Muscle layer of colon (tissue), 2 donors: ENCODE data around the gene ZNF783.
"Not testable (repeated sequence)": the region's sequence is repeated elsewhere in the genome, so short reads cannot be mapped to it uniquely, and the experiment has no call there.

Experiments
- H3K27ac ChIP-seq: one replicate; pipeline ENCODE4 v1.7.0; 2013; ENCODE audit warnings: low read depth, mild to moderate bottlenecking, low read length, moderate library complexity
- H3K27me3 ChIP-seq, 2 donors: one replicate each; pipeline ENCODE4 v1.7.0; 2013; ENCODE audit warnings: low read length in 2 of 2, mild to moderate bottlenecking in 2 of 2; ENCODE audit not compliant: insufficient read depth in 2 of 2, control insufficient read depth in 1 of 2
- H3K36me3 ChIP-seq: one replicate; pipeline ENCODE4 v1.7.0; 2013; ENCODE audit warnings: mild to moderate bottlenecking, low read length; ENCODE audit not compliant: insufficient read depth
- H3K4me1 ChIP-seq: one replicate; pipeline ENCODE4 v1.7.0; 2013; ENCODE audit warnings: mild to moderate bottlenecking, low read length; ENCODE audit not compliant: insufficient read depth
- H3K4me3 ChIP-seq, 2 donors: one replicate each; pipeline ENCODE4 v1.7.0; 2013; ENCODE audit warnings: low read length in 2 of 2, low read depth in 1 of 2, mild to moderate bottlenecking in 1 of 2, moderate library complexity in 1 of 2
- H3K9ac ChIP-seq: one replicate; pipeline ENCODE4 v1.7.0; 2013; ENCODE audit warnings: low read length
- H3K9me3 ChIP-seq: one replicate; pipeline ENCODE4 v1.7.0; 2013; ENCODE audit warnings: mild to moderate bottlenecking, low read length
- donor health status: abdominal sarcoma.
- donor health status: Adenocarcinoma of cecum.

The ZNF783 gene

GRCh38 chr7:149226366-149226765 lies 35.6 kb upstream of the ZNF783 start:
- H3K4me1 ChIP-seq, H3K27ac ChIP-seq, H3K9ac ChIP-seq, H3K9me3 ChIP-seq, H3K4me3 ChIP-seq, H3K27me3 ChIP-seq: not testable (repeated sequence)
- H3K36me3 ChIP-seq, result peaks cover 14% of the 10 kb centered on the region

- Histone ChIP-seq H3K9ac (no peak overlapping the region), H3K4me1 (no peaks in the 10 kb centered on the region), H3K27me3 (no peaks in the 10 kb centered on the region), H3K36me3 (peaks cover 13% of the 10 kb centered on the region), H3K4me3 (no peak overlapping the region), H3K27ac (no peak overlapping the region), H3K9me3 (no peaks in the 10 kb centered on the region)
Measured at GRCh38 chr7:149226840-149227494, 35.0 kb upstream of the ZNF783 start.

- Histone ChIP-seq H3K4me1 (no peaks in the 10 kb centered on the region), H3K36me3 (peaks cover 9% of the 10 kb centered on the region), H3K27me3 (peaks cover 0 to 3% of the 10 kb centered on the region in 2 donors), H3K4me3 (no peak overlapping the region), H3K27ac (no peak overlapping the region), H3K9ac (no peak overlapping the region), H3K9me3 (no peaks in the 10 kb centered on the region)
Measured at GRCh38 chr7:149228831-149229471, 33.0 kb upstream of the ZNF783 start.

DNA sequence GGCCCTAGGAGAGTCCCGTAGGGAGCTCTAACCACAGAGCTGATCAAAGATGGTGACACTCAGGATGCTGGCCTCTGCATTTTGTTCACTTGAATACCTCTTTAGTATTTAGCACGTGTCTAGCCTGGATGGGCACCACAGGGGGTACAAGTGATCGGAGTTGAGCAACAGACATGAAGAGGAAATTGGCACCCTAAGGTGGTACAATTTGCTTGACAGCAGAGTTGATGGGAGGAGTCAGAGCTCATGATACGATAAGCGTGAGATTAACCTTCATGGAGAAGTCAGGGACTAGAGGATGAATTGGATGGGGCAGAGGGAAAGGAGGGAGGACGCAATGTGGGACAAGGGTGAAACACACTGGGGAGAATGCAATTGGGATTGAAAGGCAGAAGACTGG lies 32.5 kb upstream of the ZNF783 start:
- H3K9ac ChIP-seq, result no peak overlapping the region
- H3K4me3 ChIP-seq, result no peak overlapping the region
- H3K9me3 ChIP-seq, result no peaks in the 10 kb centered on the region
- H3K36me3 ChIP-seq, result peaks cover 7% of the 10 kb centered on the region
- no peaks in the 10 kb centered on the region for H3K4me1 ChIP-seq
- no peak overlapping the region for H3K27ac ChIP-seq
- peaks cover 0 to 3% of the 10 kb centered on the region in 2 donors for H3K27me3 ChIP-seq

- H3K9me3 ChIP-seq, result no peaks in the 10 kb centered on the region
- no peak overlapping the region for H3K27ac ChIP-seq
- no peaks in the 10 kb centered on the region for H3K36me3 ChIP-seq
- no peak overlapping the region for H3K9ac ChIP-seq
- H3K4me1 ChIP-seq, result no peaks in the 10 kb centered on the region
- H3K27me3 ChIP-seq, result peaks cover 0 to 3% of the 10 kb centered on the region in 2 donors
- no peak overlapping the region for H3K4me3 ChIP-seq
Measured at GRCh38 chr7:149232362-149232761, 29.6 kb upstream of the ZNF783 start.

DNA sequence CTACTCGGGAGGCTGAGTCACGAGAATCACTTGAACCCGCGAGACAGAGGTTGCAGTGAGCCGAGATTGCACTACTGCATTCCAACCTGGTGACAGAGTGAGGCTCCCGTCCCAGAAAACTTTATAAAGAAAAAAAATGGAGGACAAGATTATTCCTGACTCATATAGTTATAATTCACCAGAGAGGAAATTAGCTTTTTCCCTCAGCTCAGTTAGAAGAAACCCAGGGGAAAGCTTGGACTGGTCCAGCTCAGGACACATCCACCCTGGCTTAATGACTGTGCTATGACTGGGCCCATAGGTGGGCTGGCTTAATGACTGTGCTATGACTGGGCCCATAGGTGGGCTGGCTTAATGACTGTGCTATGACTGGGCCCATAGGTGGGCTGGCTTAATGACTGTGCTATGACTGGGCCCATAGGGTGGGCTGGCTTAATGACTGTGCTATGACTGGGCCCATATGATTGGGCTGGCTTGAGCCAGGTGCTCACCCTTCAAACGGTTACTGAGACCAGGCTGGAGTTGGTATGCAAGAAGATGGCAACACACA lies 28.3 kb upstream of the ZNF783 start:
- H3K4me3 ChIP-seq, H3K9me3 ChIP-seq, H3K4me1 ChIP-seq, H3K27ac ChIP-seq, H3K36me3 ChIP-seq, H3K27me3 ChIP-seq, H3K9ac ChIP-seq: not testable (repeated sequence)

DNA sequence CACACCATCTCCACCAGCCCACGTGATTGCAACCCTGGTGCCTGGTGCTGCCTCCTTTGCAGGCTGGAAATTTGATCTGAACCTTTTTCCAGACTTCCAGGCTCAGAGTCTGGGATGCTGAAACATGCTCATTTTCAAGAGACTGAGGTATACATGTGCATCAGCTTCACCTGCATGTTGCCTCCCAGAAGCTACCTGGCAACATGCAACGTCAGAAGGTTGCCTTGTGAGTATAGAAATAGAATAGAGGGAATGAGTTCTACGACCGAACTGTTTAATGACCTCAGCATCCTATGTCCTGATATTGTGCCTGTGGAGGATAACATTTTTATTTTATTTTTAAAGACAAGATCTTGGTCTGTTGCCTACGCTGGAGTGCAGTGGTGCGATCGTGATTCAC lies 24.5 kb upstream of the ZNF783 start:
- H3K27ac ChIP-seq, result no peak overlapping the region

DNA sequence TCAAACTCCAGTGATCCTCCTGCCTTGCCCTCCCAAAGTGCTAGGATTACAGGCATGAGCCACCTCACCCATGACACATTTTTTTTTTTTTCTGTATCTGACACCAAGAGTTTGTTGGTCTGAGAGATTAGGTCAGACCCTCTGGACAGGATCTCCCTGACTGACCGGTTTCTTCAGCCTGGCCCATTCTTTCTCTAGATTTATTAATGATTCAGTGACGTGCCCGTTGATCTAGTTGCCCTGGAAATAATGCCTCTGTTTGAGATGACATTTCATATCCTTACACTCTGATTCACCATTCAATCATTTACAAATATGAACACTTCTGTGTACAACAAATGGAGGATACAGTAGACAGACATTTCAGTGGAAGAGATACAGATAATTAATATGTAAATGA lies 23.9 kb upstream of the ZNF783 start:
- H3K36me3 ChIP-seq, result no peaks in the 10 kb centered on the region
- no peak overlapping the region for H3K4me3 ChIP-seq
- H3K27ac ChIP-seq, result no peak overlapping the region
- no peaks in the 10 kb centered on the region for H3K9me3 ChIP-seq
- peaks cover 14% of the 10 kb centered on the region for H3K4me1 ChIP-seq
- H3K27me3 ChIP-seq, result peaks cover 0 to under 1% of the 10 kb centered on the region in 2 donors
- no peak overlapping the region for H3K9ac ChIP-seq

More for the DNA sequence above, 24.5 kb upstream of the ZNF783 start:
- H3K4me1 ChIP-seq, result peaks cover 14% of the 10 kb centered on the region
- H3K9ac ChIP-seq, result no peak overlapping the region
- H3K4me3 ChIP-seq, result no peak overlapping the region
- H3K9me3 ChIP-seq, result no peaks in the 10 kb centered on the region
- no peaks in the 10 kb centered on the region for H3K36me3 ChIP-seq
- peaks cover 0 to 3% of the 10 kb centered on the region in 2 donors for H3K27me3 ChIP-seq

- Histone ChIP-seq H3K27ac (peak within 1 kb of the TSS; percentile 59), H3K36me3 (no peaks in the 10 kb centered on the region), H3K4me3 (peak within 1 kb of the TSS; percentile 72 to 98), H3K9me3 (no peaks in the 10 kb centered on the region), H3K4me1 (peaks cover 14% of the 10 kb centered on the region), H3K9ac (peak within 1 kb of the TSS; percentile 80), H3K27me3 (no peaks in the 10 kb centered on the region)
Measured at GRCh38 chr7:149239345-149240143, 22.5 kb upstream of the ZNF783 start, which contains the start of gene ZNF212. Gene ZNF212 (plus strand): TSS chr7:149239651. CDS start chr7:149239779, 128 bp downstream.

DNA sequence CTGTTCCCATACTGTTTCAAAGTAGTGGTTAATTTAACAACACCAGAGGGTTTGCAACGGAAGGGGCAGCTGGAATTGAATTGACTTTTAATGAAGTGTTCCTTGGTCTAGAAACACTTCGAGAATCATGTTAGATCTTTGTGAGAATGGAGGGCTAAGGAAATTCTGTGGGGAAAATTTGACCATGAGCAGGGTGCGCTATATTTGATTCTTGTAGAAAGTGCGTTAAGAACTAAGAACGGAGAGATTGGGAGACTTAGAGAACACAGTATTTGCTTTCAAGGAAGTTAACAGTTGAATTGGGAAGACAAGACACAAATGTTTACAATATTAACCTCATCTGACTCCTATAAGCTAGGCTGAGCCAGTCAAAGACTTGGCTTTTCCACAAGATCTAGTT lies 21.4 kb upstream of the ZNF783 start:
- Histone ChIP-seq H3K9me3 (no peaks in the 10 kb centered on the region), H3K27me3 (no peaks in the 10 kb centered on the region), H3K27ac (no peak overlapping the region), H3K36me3 (no peaks in the 10 kb centered on the region), H3K4me1 (peaks cover 15% of the 10 kb centered on the region), H3K9ac (peak overlapping the region; percentile 80), H3K4me3 (peak overlapping the region; percentile 72 to 98)

GRCh38 chr7:149241696-149242095 lies 20.3 kb upstream of the ZNF783 start:
- no peaks in the 10 kb centered on the region for H3K27me3 ChIP-seq
- H3K4me3 ChIP-seq, result no peak overlapping the region
- H3K27ac ChIP-seq, result no peak overlapping the region
- no peaks in the 10 kb centered on the region for H3K9me3 ChIP-seq
- no peak overlapping the region for H3K9ac ChIP-seq
- peaks cover 18% of the 10 kb centered on the region for H3K4me1 ChIP-seq
- no peaks in the 10 kb centered on the region for H3K36me3 ChIP-seq
